Naive thymus-derived CD8-positive, alpha-beta T cell (primary cell): ENCODE data around the gene DLST. TPM values are rescaled to one million over a fixed set of nuclear protein-coding genes. Genes with fewer than 3 reads are reported as not detected.

Source experiments
- ATAC-seq, 2 donors: fragments of 150-1000 bp; cut with Tn5 transposase in 1 of 2; sonication (Bioruptor Pico), chemical (Tn5 transposase) in 1 of 2; 1 replicate in 1 of 2; 2 replicates in 1 of 2; pipeline ENCODE4 v1.10.0; 2021; ENCODE audit warnings: mild to moderate bottlenecking in 2 of 2, moderate library complexity in 2 of 2
- POLR2A ChIA-PET: fragments of 350-600 bp; sonication (Branson Sonifier 250); formaldehyde crosslinking; loops from one replicate; lab custom pipeline; 2021; ENCODE audit warnings: antibody characterized with exemption; lab: Charles Lee
- DNase-seq, 10 donors: peaks; one replicate each; pipeline versions ENCODE4 v3.0.0 to v3.0.0-alpha.2; 2020 to 2022
- H3K27ac Mint-ChIP-seq, 10 donors: one replicate each; pipeline ENCODE4 v1.8.0; 2020 to 2022; ENCODE audit warnings: mild to moderate bottlenecking in 10 of 10, mixed read lengths in 10 of 10, moderate library complexity in 4 of 10, inconsistent platforms in 1 of 10
- H3K27me3 Mint-ChIP-seq, 5 donors: one replicate each; pipeline ENCODE4 v1.8.0; 2021 to 2022; ENCODE audit warnings: mixed read lengths in 5 of 5
- H3K36me3 Mint-ChIP-seq, 3 donors: one replicate each; pipeline ENCODE4 v1.8.0; 2020 to 2022; ENCODE audit warnings: mixed read lengths in 3 of 3, mild to moderate bottlenecking in 2 of 3, inconsistent platforms in 1 of 3
- H3K4me1 Mint-ChIP-seq, 4 donors: one replicate each; pipeline ENCODE4 v1.8.0; 2021 to 2022; ENCODE audit warnings: mixed read lengths in 4 of 4
- H3K4me3 Mint-ChIP-seq, 10 donors: one replicate each; pipeline ENCODE4 v1.8.0; 2020 to 2022; ENCODE audit warnings: mild to moderate bottlenecking in 10 of 10, mixed read lengths in 10 of 10, moderate library complexity in 6 of 10, inconsistent platforms in 1 of 10
- H3K9me3 Mint-ChIP-seq, 9 donors: one replicate each; pipeline ENCODE4 v1.8.0; 2020 to 2022; ENCODE audit warnings: mixed read lengths in 9 of 9, mild to moderate bottlenecking in 3 of 9, inconsistent platforms in 1 of 9, moderate library complexity in 1 of 9
- polyA plus RNA-seq, 3 donors: library from polyadenylated mRNA; unstranded; fragments of 300-500 nt; fragmentation: Illumina TruSeq; gene quantifications; one replicate each; pipeline ENCODE4 v1.2.3, GENCODE V29; 2021
- total RNA-seq, 8 experiments: library from RNA in 2 of 8; stranded (reverse) in 2 of 8; gene quantifications; one replicate each; pipeline ENCODE4 v1.2.3 and lab custom pipeline; 2021 to 2026

DLST gene
- total and polyA plus RNA-seq, 5 experiments from 2014 or later: 8.8 to 120 (median 9.3) TPM

DNA sequence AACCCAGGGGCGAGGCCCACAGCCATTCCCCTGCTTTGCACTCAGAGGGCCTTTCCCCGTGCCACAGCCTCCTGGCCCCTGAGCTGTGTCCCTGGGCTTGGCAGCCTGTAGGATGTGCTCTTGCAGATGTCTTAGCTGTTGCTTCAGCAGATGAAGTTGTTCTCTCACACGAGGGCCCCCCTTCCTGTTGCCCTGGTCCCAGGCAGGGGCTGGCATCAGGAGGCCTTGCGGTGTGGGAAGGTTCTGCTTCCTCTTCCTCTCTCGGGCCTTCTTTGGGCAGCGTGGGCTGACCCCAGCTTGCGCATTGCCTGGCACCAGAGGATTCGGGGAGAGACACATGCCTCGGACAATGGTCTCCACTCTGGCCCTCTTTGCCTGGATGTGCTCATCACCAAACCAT is 18.4 kb upstream of the DLST start:
- H3K36me3 Mint-ChIP-seq: peaks cover 0 to 2% (median 0%) of the 10 kb centered on the region in 3 donors
- H3K4me3 Mint-ChIP-seq: no peak overlapping the region
- peak overlapping the region in 2 of 10 donors; percentile 37 to 70 for H3K27ac Mint-ChIP-seq
- no peaks in the 10 kb centered on the region for H3K9me3 Mint-ChIP-seq
- ATAC-seq (no peak), DNase-seq (no peak)
- peaks cover 17 to 36% (median 27%) of the 10 kb centered on the region in 4 donors for H3K4me1 Mint-ChIP-seq
- POLR2A ChIA-PET: interaction anchor here (1.4 to 6.1 kb wide), 3 partner anchors 9 to 43 kb away, joined by 4 to 59 read pairs (median 58); partner anchors contain the start of gene DLST
- H3K27me3 Mint-ChIP-seq: no peaks in the 10 kb centered on the region

DNA sequence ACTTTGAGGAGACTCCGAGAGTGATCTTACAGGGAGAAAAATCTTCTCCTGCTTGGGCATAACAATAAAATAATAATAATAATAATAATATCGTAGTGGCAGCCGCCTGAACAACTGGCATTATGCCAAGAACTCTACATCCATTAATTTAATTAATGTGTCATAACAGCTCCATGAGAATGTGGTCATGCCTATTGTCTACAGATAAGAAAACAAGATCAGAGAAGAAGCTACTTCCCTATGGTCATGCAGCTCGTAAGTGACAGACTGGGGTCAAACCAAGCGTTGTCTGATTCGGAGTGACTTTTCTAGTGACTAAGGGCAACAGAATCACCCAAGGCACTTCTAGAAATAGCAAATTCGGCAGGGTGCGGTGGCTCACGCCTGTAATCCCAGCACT is 17.5 kb upstream of the DLST start:
- POLR2A ChIA-PET: interaction anchor here (1.4 to 6.1 kb wide), 2 partner anchors 8 to 17 kb away, joined by 4 to 58 read pairs; partner anchors contain the start of gene DLST
- DNase-seq: no peak
- Mint-ChIP-seq H3K27me3 (no peaks in the 10 kb centered on the region), H3K4me1 (peaks cover 18 to 42% (median 28%) of the 10 kb centered on the region in 4 donors), H3K4me3 (no peak overlapping the region), H3K27ac (peak overlapping the region in 1 of 10 donors; percentile 31), H3K9me3 (no peaks in the 10 kb centered on the region), H3K36me3 (peaks cover 0 to 2% (median 0%) of the 10 kb centered on the region in 3 donors)
- ATAC-seq: no peak

DNA sequence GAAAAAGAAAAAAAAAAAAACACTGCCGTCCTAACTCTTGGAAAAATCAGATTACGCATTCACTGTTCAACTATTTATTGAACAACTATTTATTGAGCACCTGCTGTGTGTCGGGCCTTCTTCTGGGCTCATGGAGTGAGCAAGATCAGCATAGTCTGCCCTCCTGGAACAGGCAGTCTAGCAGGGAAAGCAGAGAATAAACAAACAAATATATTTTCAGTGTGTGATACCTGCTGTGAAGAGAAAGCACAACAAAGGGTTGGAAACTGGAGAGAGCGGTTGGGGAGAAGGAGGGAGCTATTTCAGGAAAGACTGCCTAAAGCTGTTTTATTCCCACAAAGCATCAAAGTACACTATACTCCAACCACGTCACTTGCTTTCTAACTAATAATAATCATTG is 16.6 kb upstream of the DLST start:
- H3K27ac Mint-ChIP-seq: peak overlapping the region in 4 of 10 donors; percentile 38 to 69 (median 48)
- H3K36me3 Mint-ChIP-seq: peaks cover 0 to 2% (median 0%) of the 10 kb centered on the region in 3 donors
- no peaks in the 10 kb centered on the region for H3K27me3 Mint-ChIP-seq
- no peak for ATAC-seq
- no peaks in the 10 kb centered on the region for H3K9me3 Mint-ChIP-seq
- POLR2A ChIA-PET: interaction anchor here (1.0 kb wide), 1 partner anchor 16 kb away, joined by 8 read pairs; the partner anchor contains the start of gene DLST
- peaks cover 18 to 42% (median 28%) of the 10 kb centered on the region in 4 donors for H3K4me1 Mint-ChIP-seq
- no peak overlapping the region for H3K4me3 Mint-ChIP-seq
- DNase-seq: no peak

DNA sequence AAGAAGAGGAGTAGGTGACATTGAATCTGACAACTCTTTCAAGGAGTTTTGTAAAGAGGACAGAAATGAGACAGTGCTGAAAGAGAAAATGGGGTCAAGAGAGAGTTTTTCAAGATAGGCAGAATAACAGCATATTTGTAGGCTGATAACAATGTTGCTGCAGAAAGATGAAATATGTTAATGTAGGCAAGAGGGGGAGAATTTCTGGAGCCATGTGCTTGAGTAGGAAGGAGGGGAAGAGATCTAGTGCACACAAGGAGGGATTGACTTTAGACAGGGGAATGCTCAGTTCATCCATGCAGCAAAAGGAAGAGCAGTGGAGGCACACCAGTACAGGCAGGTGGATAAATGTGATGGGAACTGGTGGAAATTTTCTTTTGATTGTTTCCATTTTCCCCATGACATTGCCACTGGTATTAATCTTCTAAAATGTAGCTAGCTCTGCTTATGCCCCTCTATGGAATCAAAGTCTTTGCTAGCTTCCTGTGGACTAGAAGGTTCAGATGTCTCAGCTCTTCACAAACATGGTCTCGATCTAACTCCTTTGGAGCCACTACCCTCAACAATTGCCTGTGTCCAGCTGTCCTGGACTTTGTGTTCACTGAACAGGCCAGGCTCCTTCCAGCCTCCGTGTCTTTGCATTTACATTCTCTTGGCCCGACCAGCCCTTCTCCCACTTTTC is 14.9 kb upstream of the DLST start:
- Mint-ChIP-seq H3K27me3 (no peaks in the 10 kb centered on the region), H3K9me3 (no peaks in the 10 kb centered on the region), H3K36me3 (peaks cover 0 to 2% (median 0%) of the 10 kb centered on the region in 3 donors), H3K4me1 (peaks cover 18 to 37% (median 27%) of the 10 kb centered on the region in 4 donors), H3K4me3 (peak overlapping the region; percentile 8 to 80 (median 60)), H3K27ac (peak overlapping the region; percentile 59 to 94 (median 88))
- POLR2A ChIA-PET: interaction anchor here (1.1 to 3.5 kb wide), 5 partner anchors 10 to 39 kb away, joined by 4 to 60 read pairs (median 9); partner anchors contain the start of genes DLST and PROX2
- DNase-seq (no peak), ATAC-seq (peak; percentile 31 to 39)

DNA sequence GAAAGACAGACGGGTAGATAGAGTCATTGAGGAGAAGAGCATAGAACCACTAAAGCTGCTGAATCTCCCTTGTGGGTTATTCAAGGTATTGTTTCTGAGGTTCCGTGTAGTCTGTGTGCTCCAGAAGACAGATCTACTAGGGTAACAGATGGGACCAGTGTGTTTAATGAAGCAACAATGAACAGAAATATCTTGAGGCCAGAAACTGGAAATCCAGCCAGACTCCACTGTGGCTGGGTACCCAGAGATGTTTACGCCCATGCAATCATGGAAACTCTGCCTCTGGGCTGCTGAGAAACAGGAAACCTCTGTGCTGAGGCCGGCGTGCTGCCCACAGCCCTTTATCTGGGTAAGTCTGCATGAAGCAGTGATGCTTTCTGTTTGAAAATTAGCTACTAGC is 14.0 kb upstream of the DLST start:
- H3K9me3 Mint-ChIP-seq: no peaks in the 10 kb centered on the region
- H3K27me3 Mint-ChIP-seq: no peaks in the 10 kb centered on the region
- ATAC-seq: peak; percentile 94 to 97
- peak overlapping the region; percentile 59 to 94 (median 88) for H3K27ac Mint-ChIP-seq
- H3K36me3 Mint-ChIP-seq: peaks cover 0 to 2% (median 0%) of the 10 kb centered on the region in 3 donors
- DNase-seq: peak; percentile 26 to 79 (median 32)
- H3K4me3 Mint-ChIP-seq: peak overlapping the region; percentile 8 to 80 (median 54)
- peaks cover 18 to 39% (median 28%) of the 10 kb centered on the region in 4 donors for H3K4me1 Mint-ChIP-seq
- POLR2A ChIA-PET: interaction anchor here (0.8 to 3.5 kb wide), 7 partner anchors 10 to 38 kb away, joined by 3 to 60 read pairs (median 5); partner anchors contain the start of genes DLST and PROX2

DNA sequence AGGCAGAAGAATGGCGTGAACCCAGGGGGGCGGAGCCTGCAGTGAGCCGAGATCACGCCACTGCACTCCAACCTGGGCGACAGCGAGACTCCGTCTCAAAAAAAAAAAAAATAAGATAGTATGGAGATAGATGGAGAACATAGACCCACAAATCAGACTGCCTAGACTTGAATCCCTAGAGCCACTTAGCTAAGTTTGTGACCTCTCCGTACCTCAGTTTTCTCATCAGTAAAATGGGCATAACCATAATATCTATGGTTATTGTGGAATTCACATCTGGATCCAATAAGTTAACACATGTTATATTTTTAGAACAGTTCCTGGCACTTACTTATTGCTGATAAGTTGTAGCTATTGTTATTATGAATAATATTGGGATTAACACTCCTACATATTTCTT is 13.0 kb upstream of the DLST start:
- peak overlapping the region in 8 of 10 donors; percentile 33 to 90 (median 63) for H3K27ac Mint-ChIP-seq
- DNase-seq: no peak
- POLR2A ChIA-PET: interaction anchor here (1.1 to 3.5 kb wide), 4 partner anchors 8 to 26 kb away, joined by 3 to 60 read pairs (median 15); partner anchors contain the start of genes DLST and PROX2

DNA sequence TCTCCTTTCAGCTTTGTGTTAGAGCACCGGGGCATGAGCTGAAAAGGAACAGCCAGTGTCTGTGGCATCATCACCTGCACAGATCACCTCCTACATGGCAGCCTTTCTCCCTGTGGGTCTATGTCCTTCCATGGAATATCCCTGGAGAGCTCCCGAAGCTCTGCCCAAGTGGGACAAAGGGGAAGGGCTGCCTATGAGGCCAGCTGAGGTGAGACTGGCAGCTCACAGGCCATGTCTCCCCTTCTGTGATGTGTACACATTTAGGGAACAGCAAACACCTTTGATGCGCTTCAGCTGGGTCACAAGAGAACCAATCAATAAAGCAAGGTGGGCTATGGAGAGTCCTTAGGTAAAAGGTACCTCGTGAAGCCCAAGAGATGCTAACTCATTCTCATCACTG is 9.9 kb upstream of the DLST start:
- peaks cover 26 to 45% (median 36%) of the 10 kb centered on the region in 4 donors for H3K4me1 Mint-ChIP-seq
- H3K4me3 Mint-ChIP-seq: no peak overlapping the region
- no peaks in the 10 kb centered on the region for H3K27me3 Mint-ChIP-seq
- DNase-seq (no peak), ATAC-seq (no peak)
- no peaks in the 10 kb centered on the region for H3K9me3 Mint-ChIP-seq
- POLR2A ChIA-PET: interaction anchor here (1.5 to 2.9 kb wide), 3 partner anchors 8 to 14 kb away, joined by 4 to 29 read pairs (median 4); partner anchors contain the start of gene DLST
- peak overlapping the region in 2 of 10 donors; percentile 30 to 50 for H3K27ac Mint-ChIP-seq
- H3K36me3 Mint-ChIP-seq: no peaks in the 10 kb centered on the region

More for the DNA sequence above, 13.0 kb upstream of the DLST start:
- Mint-ChIP-seq H3K9me3 (no peaks in the 10 kb centered on the region), H3K27me3 (no peaks in the 10 kb centered on the region), H3K4me3 (no peak overlapping the region), H3K36me3 (peaks cover 0 to 2% (median 0%) of the 10 kb centered on the region in 3 donors), H3K4me1 (peaks cover 20 to 36% (median 27%) of the 10 kb centered on the region in 4 donors)
- no peak for ATAC-seq

DNA sequence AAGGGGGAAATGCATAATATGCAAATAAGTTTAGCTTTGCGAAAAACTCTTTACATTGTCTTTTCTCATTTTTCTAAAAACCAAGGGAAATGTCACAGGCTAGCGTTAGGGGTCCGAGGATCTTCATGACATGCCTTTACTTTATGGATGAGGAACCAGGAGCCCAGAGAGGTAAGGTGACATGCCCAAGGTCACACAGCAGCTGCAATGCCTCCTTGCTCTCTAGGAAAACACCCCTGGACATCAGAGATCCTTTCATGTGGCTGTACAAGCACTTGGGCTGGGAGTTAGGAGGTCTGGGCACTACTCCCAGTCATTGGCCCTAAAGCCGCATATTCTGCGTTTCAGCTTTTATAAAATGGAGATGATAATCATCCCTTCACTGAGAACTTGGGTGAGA is 6.5 kb upstream of the DLST start:
- ATAC-seq (no peak), DNase-seq (no peak)
- Mint-ChIP-seq H3K27ac (peak overlapping the region in 9 of 10 donors; percentile 58 to 95 (median 75)), H3K27me3 (no peaks in the 10 kb centered on the region), H3K4me3 (peak overlapping the region; percentile 62 to 79 (median 72)), H3K9me3 (no peaks in the 10 kb centered on the region), H3K4me1 (peaks cover 21 to 50% (median 35%) of the 10 kb centered on the region in 4 donors), H3K36me3 (no peaks in the 10 kb centered on the region)
- POLR2A ChIA-PET: interaction anchor here (1.1 to 1.7 kb wide), 3 partner anchors 14 to 39 kb away, joined by 3 to 13 read pairs (median 3); no protein-coding TSS in a partner anchor

DNA sequence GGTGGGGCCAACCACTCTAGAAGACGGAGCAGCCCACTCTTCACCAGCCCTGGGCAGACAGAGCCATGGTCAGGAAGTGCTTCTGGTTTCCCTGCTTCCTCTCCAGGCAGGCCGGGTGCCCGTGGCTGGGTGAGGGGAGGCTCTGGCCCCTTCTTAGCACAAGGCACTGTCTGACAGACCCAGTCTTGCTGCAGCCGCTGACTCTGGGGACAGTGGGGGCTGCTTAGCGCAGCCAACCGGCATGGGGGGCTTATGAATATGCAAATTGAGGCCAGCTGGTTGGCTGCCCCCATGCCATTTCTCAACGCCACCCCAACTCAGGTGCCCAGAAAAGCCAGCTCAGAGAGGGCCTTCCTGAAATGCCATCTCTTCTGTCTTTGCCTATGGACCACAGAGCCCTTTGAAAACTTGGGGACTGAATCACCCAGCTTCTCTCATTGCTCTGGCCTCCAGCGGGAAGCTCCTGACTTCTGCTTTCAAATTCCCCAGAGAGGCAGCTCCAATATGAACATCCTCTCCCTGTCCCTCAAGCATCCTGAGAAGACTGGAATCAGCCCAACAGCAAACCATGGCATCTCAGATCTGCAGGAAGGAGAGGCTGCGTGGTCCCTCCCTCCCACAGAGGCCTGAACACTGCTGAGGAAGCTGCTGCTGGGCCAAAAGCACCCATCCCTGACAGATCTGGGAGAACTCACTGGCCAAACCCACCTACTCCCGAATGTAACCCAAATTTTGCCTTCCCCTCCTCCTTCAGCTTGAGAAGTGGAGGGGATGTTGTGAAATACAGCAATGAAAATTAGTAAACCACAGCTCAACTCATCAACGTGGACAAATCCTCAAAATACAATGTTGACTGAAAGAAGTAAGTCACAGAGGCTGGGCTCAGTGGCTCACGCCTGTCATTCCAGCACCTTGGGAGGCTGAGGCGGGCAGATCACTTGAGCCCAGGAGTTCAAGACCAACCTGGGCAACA is 5.5 kb upstream of the DLST start, which contains the start of gene PROX2:
Gene PROX2 (minus strand): TSS at position 205 of the 973 bp plus-strand sequence. CDS start 12,311 bp downstream, outside the sequence.
- Mint-ChIP-seq H3K4me3 (peak within 1 kb of the TSS; percentile 62 to 79 (median 72)), H3K4me1 (peaks cover 25 to 60% (median 42%) of the 10 kb centered on the region in 4 donors), H3K27me3 (no peaks in the 10 kb centered on the region), H3K9me3 (no peaks in the 10 kb centered on the region), H3K27ac (peak within 1 kb of the TSS; percentile 59 to 95 (median 82)), H3K36me3 (no peaks in the 10 kb centered on the region)
- POLR2A ChIA-PET: interaction anchor here (0.6 to 3.3 kb wide), 6 partner anchors 9 to 40 kb away, joined by 3 to 21 read pairs (median 4); no protein-coding TSS in a partner anchor
- peak in 7 of 10 donors; percentile 14 to 37 (median 22) for DNase-seq
- peak; percentile 72 to 87 for ATAC-seq

DNA sequence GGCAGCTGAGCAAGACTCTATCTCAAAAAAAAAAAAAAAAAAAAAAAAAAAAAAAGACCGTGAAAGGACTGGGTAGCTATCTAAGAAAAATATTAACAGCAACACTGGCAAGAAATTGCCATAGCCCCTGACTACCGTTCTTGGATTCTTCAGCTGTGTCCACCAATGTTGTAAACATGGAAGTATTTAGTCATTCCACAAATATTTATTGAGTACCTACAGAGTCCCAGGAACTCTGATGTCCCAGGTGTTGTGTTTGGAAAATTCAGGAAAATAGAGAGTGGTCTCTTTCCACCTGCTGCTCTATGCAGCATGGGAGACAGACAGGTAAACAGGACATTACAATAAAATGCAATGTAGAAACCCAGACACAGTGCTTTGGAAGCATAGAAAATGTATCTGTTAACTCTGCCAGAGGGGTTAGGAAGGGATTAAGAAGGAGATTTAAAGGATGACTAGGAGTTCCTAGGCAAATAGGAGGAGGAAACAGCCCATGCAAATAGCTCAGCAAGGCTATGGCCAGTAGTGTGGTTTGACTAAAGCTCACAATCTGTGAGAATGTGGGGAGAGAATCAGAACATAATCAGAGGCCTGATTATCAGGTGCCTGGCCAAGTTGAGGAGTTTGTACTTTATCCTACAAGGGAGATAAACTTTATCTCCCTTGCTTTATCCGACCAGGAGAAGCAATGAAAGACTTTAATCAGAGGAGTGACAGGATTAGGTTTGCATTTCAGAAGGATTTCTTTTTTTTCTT is 2.1 kb upstream of the DLST start:
- peaks cover 44 to 75% (median 63%) of the 10 kb centered on the region in 4 donors for H3K4me1 Mint-ChIP-seq
- H3K4me3 Mint-ChIP-seq: peak overlapping the region in 9 of 10 donors; percentile 11 to 99 (median 55)
- POLR2A ChIA-PET: interaction anchor here (0.5 to 5.4 kb wide), 7 partner anchors 12 to 1933 kb away, joined by 3 to 60 read pairs (median 4); partner anchors contain the start of gene ANGEL1
- peak overlapping the region; percentile 44 to 98 (median 88) for H3K27ac Mint-ChIP-seq
- peaks cover 0 to 12% (median 4%) of the 10 kb centered on the region in 3 donors for H3K36me3 Mint-ChIP-seq
- no peaks in the 10 kb centered on the region for H3K27me3 Mint-ChIP-seq
- DNase-seq (no peak), ATAC-seq (no peak)
- H3K9me3 Mint-ChIP-seq: no peaks in the 10 kb centered on the region
